Heart left ventricle (tissue), 13 donors: ENCODE results near the gene JPH2.

Experiments used
- POLR2A ChIP-seq, 2 donors: fragments of 450-650 bp; IDR thresholded peaks; one replicate each; pipeline ENCODE4 v1.6.1; 2017; ENCODE audit warnings: antibody characterized with exemption in 2 of 2, mild to moderate bottlenecking in 2 of 2, moderate library complexity in 2 of 2
- TF ChIP-seq, protein P1 (sequence below), 12 donors: fragments of 200-600 bp; sonication (generic) in 4 of 12; IDR thresholded peaks; one replicate each; pipeline versions ENCODE4 v1.5.0 to v1.8.0; 2018 to 2022; ENCODE audit warnings: antibody characterized with exemption in 12 of 12, mild to moderate bottlenecking in 5 of 12
- donor health status: ischemic (EF 13 %, LVEDD 7.1; RV severe dilation, severe dysfunction).
- donor health status: DM: no; HTN: yes; CAD: no.
- donor health status: DM: no; HTN: no; CAD: no.
- donor health status: ischemic (EF 25% LVEDD 6.9; RV normal size, moderate dysfunction).
- donor health status: ischemic (EF 25% LVEDD 5.7; RV mildly dilated, moderate dysfunction).
- donor health status: ischemic (EF 35%, LVEDD 5.7; RV mildly dilated, moderate dysfunction).
- donor health status: nonischemic (EF 11% LVEDD 7.7; RV severe dilation, severe dysfunction).
- donor health status: DM: yes; HTN: yes; CAD: no.
- donor health status: PGD.
- donor health status: ischemic (EF 29% LVEDD 5.4; RV normal size, mild dysfunction).
- donor health status: nonischemic (EF 23%, LVEDD 6.1; RV moderate dilation, normal function).

DNA sequence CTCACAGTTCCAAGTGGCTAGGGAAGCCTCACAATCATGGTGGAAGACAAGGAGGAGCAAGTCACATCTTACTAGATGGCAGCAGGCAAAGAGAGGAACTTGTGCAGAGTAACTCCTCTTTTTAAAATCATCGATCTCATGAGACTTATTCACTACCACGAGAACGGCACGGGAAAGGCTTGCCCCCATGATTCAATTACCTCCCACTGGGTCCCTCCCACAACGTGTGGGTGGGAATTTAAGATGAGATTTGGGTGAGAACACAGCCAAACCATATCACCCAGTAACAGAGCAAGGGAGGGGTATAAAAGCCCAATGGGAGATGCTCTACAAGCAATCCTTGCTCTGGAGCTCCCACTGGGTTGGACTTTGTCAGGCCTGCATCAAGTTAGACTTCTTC, 80.4 kb downstream of the JPH2 start:
- TF ChIP-seq, protein P1, sequence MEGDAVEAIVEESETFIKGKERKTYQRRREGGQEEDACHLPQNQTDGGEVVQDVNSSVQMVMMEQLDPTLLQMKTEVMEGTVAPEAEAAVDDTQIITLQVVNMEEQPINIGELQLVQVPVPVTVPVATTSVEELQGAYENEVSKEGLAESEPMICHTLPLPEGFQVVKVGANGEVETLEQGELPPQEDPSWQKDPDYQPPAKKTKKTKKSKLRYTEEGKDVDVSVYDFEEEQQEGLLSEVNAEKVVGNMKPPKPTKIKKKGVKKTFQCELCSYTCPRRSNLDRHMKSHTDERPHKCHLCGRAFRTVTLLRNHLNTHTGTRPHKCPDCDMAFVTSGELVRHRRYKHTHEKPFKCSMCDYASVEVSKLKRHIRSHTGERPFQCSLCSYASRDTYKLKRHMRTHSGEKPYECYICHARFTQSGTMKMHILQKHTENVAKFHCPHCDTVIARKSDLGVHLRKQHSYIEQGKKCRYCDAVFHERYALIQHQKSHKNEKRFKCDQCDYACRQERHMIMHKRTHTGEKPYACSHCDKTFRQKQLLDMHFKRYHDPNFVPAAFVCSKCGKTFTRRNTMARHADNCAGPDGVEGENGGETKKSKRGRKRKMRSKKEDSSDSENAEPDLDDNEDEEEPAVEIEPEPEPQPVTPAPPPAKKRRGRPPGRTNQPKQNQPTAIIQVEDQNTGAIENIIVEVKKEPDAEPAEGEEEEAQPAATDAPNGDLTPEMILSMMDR (IDR thresholded peaks at IDR 0.05), result no peak
- no peak for TF ChIP-seq POLR2A (IDR thresholded peaks at IDR 0.05)
